GM15510 (cell line): ENCODE data around the gene CASP8.

Experiments
- POLR2A ChIP-seq: IDR thresholded peaks from 3 replicates; pipeline ENCODE4 v1.6.1; 2011; ENCODE audit warnings: borderline replicate concordance; ENCODE audit not compliant: insufficient read length; ENCODE audit errors: extremely low read depth

The CASP8 gene

DNA sequence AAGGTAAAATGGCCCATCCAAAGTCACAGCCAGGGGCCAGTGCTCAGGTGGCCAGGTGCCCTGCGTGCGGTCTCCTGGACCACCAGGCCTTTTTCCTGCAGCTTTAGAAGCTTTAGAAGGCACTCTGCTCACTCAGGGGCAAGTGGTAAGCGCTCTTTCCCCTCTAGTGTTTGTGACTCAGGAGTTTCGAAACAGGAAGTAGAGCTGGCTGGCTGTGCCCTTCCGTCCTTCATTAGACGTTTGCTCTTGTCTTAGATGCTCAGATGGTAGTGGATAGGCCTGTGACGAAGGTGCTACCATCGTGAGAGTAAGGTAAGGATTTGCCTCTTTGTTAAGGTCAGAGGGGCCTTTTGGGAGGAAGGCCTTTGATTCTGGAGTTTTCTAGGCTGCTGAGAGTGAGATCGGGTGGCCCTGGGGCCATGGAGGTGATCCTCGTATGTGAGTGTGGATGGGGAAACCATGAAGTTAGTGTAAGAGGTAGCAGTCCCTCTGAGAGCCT, at the start of gene CASP8:
Gene CASP8, plus strand, starts transcription at position 235 of the 499 bp plus-strand sequence. CDS start 5,951 bp downstream, outside the sequence.
- TF ChIP-seq POLR2A, result peak; percentile 28

DNA sequence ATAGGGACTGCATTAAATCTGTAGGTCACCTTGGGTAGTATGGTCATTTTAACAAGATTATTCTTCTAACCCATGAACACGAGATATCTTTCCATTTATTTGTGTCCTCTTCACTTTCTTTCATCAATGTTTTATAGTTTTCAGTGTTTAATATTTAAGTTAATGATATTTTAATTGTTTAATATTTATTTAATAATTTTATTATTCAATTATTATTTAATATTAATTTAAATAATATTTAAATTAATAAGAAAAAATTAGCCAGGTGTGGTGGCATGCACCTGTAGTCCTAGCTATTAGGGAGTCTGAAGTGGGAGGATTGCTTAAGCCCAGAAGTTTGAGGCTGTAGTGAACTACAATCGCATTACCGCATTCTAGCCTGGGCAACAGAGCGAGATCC, 44.4 kb upstream of the CASP8 start:
- no peak for TF ChIP-seq POLR2A

DNA sequence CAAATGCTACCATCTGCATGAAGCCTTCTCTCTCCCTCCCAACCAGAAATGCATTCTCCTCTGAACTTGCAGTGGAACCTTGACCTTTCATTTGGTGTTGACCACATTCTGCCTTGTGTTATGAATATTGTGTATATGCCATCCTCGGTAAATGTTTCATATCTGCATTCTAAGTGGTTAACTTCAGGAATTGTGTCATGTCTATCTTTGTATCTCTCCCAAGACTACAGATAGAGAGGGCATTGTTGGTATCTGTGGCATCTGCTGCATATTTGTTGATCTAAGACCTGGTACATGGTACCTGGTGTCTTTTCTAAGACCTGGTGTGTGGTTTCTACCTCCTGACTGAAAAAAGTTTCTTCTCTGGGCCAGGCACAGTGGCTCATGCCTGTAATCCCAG, 43.4 kb upstream of the CASP8 start:
- no peak for TF ChIP-seq POLR2A

DNA sequence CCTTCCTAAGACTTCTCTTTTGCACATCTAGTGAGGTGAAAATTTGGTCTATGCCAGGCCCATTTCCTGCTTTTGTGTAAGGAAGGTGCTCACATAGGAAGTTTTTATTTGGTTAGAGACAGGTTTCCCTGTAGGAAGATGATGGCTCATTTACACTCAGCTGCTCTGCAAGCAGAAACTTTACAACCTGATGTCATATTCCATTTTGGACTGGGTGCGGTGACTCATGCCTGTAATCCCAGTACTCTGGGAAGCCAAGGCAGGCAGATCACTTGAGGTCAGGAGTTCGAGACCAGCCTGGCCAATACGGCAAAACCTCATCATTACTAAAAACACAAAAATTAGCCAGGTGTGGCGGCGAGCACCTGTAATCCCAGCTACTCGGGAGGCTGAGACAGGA, 41.6 kb upstream of the CASP8 start:
- no peak for TF ChIP-seq POLR2A

DNA sequence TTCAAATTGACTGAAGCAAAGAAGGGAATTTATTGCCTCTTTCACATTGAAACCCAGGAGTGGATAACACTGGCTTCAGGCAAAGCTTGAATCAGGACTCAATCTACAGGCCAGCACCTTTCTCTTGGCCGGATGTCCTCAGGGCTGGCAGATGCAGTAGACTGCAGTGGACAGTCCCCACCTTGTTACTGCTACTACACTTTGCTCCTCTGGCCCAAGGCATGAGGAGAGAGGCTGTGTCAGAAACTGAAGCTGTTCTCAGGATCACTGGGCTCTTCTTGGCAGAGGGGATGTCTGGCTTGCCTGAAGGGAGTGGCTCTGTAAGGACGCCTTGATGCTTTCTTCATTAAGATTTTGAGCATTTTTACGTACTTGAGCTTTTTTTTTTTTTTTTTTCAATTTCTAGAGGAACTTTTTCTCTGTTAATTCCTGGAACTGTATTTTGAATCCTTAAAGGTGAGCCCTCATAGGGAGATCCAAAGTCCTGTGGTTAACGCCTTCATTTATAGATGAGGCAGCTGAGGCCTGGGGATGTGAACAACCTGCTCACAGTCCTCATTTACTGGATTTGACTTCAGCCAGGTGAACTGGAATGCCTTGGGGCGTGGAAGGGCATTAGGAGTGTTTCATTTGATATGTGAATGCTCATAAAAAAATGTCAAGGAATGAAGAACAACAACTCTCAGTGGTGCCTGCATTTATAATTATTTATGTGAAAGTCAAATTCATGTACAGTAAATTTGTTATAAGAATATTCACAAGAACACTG, 40.8 kb upstream of the CASP8 start:
- TF ChIP-seq POLR2A, result no peak

DNA sequence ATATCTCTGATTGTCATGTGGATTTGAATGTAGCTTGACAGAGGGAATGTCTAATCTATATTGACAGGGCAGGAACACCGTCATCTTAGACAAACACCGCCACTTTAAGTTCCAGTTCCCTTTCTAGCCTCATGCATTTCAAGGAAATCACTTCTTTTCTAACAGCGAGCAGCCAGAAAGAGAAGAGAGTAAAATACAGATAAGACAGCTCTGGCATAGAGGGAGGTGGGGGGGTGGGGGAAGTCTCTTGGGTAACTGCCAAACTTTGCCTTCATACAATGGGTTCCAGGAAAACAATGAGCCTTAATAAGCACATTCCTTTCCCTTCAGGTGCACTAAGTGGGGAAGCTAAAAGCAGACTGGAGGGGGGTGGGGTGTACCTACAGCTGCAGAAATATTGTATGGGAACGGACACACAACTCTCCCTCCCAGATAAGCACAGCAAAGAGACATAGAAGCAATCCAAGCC, 40.2 kb upstream of the CASP8 start:
- TF ChIP-seq POLR2A, result no peak

DNA sequence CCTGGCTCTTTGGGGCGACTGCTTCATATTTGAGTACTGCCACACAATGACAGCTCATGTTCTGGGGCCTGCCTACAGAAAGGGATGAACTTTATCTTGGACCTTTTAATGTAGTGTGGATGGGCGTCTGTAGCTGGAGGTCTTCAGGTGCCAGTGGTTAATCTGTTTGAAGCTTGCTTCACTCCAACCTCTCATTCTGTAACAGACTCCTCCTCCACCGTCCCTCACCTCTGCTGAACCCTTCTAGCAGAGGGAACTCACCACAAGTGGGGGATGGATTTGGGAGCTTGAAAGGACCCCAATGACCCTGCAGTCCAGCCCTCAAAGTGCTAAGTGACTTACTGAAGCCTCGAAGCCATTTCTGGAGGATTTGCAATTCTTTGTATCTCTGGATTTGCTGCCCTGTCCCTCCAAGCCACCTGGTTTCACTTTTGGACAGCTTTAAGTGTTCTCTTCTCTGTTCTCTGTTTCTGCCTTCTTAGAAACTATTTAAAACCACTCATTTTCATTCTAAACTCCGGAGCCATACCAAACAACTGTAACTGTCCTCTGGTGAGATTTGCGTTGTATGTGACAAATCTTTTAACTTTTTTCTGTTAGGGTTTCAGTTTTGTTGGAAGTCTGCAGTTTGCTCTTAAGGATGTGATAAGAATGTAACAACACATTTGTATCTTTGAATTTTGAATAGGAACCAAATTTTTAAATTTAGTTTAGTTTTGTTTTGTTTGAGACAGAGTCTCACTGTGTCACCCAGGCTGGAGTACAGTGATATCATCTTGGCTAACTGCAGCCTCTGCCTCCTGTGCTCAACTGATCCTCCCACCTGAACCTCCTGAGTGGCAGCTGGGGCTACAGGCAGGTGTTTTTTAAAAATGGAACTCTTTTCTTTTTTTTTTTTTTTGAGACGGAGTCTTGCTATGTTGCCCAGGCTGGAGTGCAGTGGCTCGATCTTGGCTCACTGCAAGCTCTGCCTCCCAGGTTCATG, 37.0 kb upstream of the CASP8 start:
- TF ChIP-seq POLR2A, result no peak

DNA sequence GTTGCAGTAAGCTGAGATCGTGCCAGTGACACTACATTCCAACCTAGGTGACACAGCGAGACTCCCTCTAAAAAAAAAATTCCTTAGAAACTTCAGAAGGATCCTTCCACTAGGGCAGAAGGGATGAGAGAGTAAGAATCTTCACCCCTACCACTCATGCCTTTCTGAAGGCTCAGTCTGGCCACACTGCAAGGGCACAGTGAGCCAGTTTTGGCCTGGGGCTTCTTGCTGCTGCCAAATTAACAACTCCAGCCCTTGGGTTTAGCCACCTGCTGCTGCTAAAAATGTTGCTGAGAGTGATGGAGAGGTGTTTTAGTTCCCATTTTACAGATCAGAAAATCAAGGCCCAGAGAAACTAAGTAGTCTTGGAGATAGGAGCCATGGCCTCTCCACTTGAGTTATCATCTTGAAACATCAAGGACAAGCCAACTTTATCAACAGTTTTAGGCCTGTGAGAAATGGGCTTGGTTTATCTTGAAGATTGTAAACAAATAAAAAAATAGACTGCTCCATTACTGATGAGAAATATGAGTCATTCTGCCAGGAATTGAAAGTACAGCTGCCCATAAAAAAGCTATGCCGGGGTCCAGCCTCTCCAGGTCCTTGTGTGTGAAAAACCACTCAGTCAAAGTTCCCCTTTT, 31.9 kb upstream of the CASP8 start:
- no peak for TF ChIP-seq POLR2A

DNA sequence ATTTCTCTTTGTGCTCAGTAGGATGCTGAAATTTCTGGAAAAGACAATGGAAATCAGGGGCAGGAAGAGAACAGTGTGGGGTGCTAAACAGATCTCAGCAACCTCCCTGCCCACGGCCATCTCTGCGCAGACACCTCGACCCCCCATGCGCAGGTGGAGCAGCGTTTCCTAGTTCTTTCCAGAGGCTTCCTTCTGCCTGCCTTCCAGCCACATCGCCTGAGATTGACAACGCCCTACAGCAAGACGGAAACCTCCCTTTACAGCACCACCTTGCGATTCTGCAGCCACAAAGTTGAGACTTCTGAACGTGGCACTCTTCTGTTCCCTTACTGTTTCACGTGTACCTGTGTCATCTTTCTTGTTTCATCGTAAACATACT, 31.4 kb upstream of the CASP8 start:
- TF ChIP-seq POLR2A, result no peak

DNA sequence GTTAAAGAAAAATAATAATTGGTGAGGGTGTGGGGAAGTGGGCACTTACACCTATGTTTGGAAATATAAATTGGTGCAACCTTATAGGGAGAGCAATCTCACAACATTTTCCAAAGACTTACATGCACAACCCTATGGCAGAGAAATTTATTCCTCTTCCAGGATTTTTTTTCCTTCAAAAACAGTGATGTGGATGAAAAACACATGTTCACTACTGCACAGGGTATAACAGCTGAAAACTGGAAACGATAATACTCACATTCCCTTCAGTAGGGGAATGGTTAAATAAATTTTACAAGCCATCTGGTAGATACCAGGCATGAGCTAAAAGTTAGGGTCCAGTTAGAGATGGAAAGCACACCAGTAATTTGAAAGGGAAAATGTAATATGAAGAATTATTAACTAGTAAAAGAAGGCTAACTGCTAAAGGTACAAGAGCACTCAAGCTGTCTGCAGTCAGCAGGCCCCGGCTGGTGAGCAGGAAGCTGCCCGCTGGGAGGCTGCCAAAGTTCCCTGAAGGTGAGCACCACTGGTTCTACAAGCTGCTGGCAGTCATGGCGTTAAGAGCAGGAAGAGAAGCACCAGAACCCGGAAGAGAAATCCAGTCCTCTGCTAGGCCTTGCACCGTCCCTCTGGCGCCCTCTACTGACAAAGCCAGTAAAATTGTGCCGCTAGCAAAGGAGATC, 28.4 kb upstream of the CASP8 start:
- peak; percentile 38 for TF ChIP-seq POLR2A

DNA sequence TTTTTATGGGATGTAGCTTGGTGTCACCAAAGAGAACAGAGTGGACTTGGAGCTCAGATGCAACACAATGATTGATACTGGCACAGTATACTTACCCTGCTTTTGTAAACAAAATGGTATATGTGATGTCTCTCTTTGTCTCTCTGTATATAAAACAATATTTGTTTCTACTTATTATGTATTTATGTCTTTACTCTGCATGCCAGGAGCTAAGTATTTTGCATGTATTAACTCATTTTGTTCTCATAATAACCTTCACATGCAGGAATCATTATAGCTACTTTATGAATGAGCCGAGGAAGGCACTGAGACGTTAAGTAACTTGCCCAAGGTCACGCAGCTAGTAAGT, 27.9 kb upstream of the CASP8 start:
- TF ChIP-seq POLR2A, result no peak

DNA sequence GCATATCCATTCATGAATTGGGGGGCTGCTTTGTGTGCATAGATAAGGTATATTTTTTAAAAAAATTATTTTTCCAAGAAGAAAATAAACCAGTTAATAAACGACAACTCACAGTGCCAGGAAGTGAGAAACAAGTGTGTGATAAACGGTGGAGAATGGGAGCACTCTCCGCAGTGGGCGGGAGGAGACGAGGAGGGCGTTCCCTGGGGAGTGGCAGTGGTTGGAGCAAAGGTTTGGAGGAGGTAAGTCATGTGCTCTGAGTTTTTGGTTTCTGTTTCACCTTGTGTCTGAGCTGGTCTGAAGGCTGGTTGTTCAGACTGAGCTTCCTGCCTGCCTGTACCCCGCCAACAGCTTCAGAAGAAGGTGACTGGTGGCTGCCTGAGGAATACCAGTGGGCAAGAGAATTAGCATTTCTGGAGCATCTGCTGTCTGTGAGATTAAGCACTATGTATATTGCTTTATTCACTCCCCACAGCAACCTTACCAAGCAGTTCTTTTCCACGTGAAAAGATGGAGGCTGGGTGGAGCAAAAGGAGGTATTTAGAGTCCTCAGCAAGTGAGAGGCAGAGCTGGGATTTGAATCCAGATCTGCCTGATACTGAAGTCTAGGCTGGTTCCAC, 27.0 kb upstream of the CASP8 start:
- peak; percentile 78 for TF ChIP-seq POLR2A

DNA sequence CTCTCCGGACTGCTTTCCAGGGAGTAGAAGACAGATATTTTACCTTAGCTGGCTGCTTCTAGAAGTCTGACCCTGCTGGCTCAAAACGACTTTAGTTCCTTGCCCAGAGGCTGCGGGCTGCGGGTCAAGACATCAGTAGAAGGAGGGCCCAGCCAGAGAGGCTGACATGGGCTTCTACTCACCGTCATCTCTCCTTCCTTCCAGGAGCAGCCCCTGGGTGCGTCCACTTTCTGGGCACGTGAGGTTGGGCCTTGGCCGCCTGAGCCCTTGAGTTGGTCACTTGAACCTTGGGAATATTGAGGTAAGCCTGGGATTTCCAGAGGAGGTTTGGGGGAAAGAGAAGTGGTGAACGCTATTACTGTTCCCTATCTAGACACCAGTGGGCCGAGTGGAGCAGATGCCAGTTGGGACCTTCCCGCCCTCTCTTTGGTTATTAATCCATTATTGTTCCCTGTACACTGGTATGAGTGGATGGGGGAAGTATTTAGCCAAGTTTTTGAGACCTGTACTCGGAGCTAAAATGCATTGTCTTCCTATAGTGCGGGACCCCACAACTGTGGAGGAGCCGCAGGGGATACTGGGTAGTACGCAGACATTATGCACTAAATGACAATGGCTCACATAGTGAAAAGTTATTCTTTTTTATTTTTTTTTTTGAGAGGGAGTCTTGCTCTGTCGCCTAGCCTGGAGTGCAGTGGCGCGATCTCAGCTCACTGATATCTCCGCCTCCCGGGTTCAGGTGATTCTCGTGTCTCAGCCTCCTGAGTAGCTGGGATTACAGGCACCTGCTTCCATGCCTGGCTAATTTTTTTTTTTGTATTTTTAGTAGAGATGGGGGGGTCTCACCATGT, 26.3 kb upstream of the CASP8 start:
- TF ChIP-seq POLR2A, result no peak

DNA sequence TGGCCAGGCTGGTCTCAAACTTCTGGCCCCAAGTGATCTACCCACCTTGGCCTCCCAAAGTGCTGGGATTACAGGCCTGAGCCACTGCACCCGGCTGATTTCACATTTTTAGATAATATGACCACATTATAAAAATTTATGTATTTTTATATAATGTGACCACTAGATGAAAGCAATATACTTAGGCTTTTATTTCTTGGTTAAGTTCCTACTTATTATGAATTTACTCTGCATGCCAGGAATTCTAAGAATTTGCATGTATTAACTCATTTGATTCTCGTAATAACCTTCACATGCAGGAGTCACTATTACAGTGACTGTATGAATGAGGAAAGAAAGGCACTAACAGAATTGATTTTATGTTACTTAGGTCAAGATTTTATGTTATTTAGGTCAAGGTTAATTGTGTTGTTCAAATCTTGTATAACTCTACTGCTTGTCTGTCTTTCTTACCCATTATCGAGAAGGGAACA, 25.6 kb upstream of the CASP8 start:
- TF ChIP-seq POLR2A, result no peak
